Measurements from ENCODE around the gene PRCD. TPM values are rescaled to one million over a fixed set of nuclear protein-coding genes. Genes with fewer than 3 reads are reported as not detected.

Gene PRCD
- total RNA-seq, 2 experiments from 2014 or later, result not detected

DNA sequence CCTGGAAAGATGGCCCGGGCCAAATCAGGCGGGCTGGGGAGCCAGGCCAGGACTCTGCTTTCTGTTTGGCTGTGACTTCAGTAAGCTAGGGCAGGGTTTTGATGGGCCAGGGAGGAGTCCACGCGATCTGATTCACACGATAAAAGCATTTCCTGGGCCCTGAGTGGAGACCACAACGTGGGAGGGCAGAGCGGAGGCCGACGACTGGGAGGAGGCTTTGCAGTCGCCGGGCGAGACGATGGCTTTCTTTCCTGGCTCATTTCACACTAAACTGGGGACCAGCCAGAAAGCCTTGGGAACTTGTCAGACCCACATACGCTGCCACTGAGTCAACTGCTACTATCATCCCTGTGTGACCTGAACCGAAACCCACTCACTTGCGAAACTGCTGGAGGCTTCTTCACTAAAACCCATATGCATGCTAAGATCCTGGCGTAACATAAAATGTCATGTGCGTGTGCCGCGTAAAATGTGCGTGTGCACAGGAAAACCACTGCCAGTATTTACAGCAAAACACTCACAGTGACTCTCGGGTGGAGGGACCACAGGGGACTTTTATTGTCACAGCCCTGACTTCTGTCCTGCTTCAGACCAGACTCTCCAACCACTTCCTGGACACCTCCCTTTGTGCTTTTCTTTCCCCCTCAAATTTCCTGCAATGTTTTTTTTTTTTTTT is 24.4 kb upstream of the PRCD start:
- TF ChIP-seq, protein P1, sequence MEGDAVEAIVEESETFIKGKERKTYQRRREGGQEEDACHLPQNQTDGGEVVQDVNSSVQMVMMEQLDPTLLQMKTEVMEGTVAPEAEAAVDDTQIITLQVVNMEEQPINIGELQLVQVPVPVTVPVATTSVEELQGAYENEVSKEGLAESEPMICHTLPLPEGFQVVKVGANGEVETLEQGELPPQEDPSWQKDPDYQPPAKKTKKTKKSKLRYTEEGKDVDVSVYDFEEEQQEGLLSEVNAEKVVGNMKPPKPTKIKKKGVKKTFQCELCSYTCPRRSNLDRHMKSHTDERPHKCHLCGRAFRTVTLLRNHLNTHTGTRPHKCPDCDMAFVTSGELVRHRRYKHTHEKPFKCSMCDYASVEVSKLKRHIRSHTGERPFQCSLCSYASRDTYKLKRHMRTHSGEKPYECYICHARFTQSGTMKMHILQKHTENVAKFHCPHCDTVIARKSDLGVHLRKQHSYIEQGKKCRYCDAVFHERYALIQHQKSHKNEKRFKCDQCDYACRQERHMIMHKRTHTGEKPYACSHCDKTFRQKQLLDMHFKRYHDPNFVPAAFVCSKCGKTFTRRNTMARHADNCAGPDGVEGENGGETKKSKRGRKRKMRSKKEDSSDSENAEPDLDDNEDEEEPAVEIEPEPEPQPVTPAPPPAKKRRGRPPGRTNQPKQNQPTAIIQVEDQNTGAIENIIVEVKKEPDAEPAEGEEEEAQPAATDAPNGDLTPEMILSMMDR (IDR thresholded peaks at IDR 0.05), result no peak
- Histone ChIP-seq H3K4me1 (ENCODE audit: insufficient read depth, low read length) (peaks cover 86% of the 10 kb centered on the region), H3K27me3 (ENCODE audit: control insufficient read depth in 1 of 2, insufficient read depth in 2 of 2, low read length in 2 of 2) (no peaks in the 10 kb centered on the region), H3K27ac (ENCODE audit: low read depth in 1 of 2, low read length in 2 of 2) (peak overlapping the region; percentile 83 to 84), H3K36me3 (ENCODE audit: insufficient read depth, low read length) (no peaks in the 10 kb centered on the region), H3K4me3 (ENCODE audit: low read length) (peak overlapping the region; percentile 34), H3K9me3 (ENCODE audit: control insufficient read depth in 1 of 2, insufficient read depth in 1 of 2, low read length in 2 of 2) (no peaks in the 10 kb centered on the region)
- H3K27ac Mint-ChIP-seq, result peak overlapping the region; percentile 98
- intact Hi-C loops (cut with DNase I, micrococcal nuclease), result loop anchor here in 1 of 2 experiments (2.0 to 5.0 kb wide), 2 partner anchors 42 to 155 kb away; no protein-coding TSS in a partner anchor
- no peaks in the 10 kb centered on the region for H3K9me3 Mint-ChIP-seq
- no peaks in the 10 kb centered on the region for H3K36me3 Mint-ChIP-seq (ENCODE audit: low read depth)
- DNase-seq, result peak; percentile 71 to 98 (median 80)
- H3K4me3 Mint-ChIP-seq, result peak overlapping the region; percentile 78
- ATAC-seq (ENCODE audit: poor library complexity), result peak; percentile 82
- POLR2A ChIA-PET, result interaction anchor here (0.7 to 2.2 kb wide), 12 partner anchors 8 to 214 kb away, joined by 3 to 12 read pairs (median 5); partner anchors contain the start of genes RHBDF2, SPHK1 and UBE2O
- H3K4me1 Mint-ChIP-seq (ENCODE audit: low read depth), result peaks cover 37% of the 10 kb centered on the region
- H3K27me3 Mint-ChIP-seq, result no peaks in the 10 kb centered on the region
- CTCF ChIA-PET, result no interaction called here

DNA sequence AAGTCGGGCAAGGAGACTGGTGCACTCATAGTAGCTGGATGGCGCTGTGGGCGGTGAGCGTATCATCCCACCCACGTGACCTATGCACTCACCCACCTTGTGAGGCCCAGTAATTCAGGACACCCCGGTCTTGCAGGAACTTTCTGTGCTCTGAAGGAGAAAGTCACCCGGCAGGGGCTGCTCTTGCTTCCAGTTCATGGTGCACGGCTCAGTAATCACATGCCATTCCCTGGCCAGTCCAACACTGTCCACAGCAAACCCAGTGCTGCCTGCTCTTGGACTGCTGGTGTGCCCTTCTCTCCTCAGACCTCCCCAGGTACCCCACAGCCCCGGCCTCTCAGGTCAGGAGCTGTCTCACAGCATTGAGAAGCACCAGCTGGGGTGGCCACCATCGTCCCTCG is 22.2 kb upstream of the PRCD start:
- intact Hi-C loops (cut with DNase I, micrococcal nuclease), result loop anchor here in 1 of 2 experiments (5.0 kb wide), 1 partner anchor 40 kb away; no protein-coding TSS in a partner anchor
- Mint-ChIP-seq H3K27ac (peak overlapping the region; percentile 82), H3K4me3 (no peak overlapping the region), H3K4me1 (ENCODE audit: low read depth) (peaks cover 37% of the 10 kb centered on the region), H3K9me3 (no peaks in the 10 kb centered on the region), H3K27me3 (no peaks in the 10 kb centered on the region), H3K36me3 (ENCODE audit: low read depth) (no peaks in the 10 kb centered on the region)
- Histone ChIP-seq H3K27me3 (ENCODE audit: control insufficient read depth in 1 of 2, insufficient read depth in 2 of 2, low read length in 2 of 2) (no peaks in the 10 kb centered on the region), H3K4me1 (ENCODE audit: insufficient read depth, low read length) (peaks cover 67% of the 10 kb centered on the region), H3K27ac (ENCODE audit: low read depth in 1 of 2, low read length in 2 of 2) (peak overlapping the region in 1 of 2 donors; percentile 44), H3K4me3 (ENCODE audit: low read length) (no peak overlapping the region), H3K9me3 (ENCODE audit: control insufficient read depth in 1 of 2, insufficient read depth in 1 of 2, low read length in 2 of 2) (no peaks in the 10 kb centered on the region), H3K36me3 (ENCODE audit: insufficient read depth, low read length) (no peaks in the 10 kb centered on the region)
- no peak for ATAC-seq (ENCODE audit: poor library complexity)
- TF ChIP-seq, protein P1 (IDR thresholded peaks at IDR 0.05), result no peak
- DNase-seq, result peak in 1 of 14 experiments; percentile 47
- CTCF ChIA-PET, result interaction anchor here (1.6 kb wide), 1 partner anchor 106 kb away, joined by 5 read pairs; no protein-coding TSS in a partner anchor
- POLR2A ChIA-PET, result interaction anchor here (0.6 kb wide), 1 partner anchor 42 kb away, joined by 3 read pairs; no protein-coding TSS in a partner anchor

DNA sequence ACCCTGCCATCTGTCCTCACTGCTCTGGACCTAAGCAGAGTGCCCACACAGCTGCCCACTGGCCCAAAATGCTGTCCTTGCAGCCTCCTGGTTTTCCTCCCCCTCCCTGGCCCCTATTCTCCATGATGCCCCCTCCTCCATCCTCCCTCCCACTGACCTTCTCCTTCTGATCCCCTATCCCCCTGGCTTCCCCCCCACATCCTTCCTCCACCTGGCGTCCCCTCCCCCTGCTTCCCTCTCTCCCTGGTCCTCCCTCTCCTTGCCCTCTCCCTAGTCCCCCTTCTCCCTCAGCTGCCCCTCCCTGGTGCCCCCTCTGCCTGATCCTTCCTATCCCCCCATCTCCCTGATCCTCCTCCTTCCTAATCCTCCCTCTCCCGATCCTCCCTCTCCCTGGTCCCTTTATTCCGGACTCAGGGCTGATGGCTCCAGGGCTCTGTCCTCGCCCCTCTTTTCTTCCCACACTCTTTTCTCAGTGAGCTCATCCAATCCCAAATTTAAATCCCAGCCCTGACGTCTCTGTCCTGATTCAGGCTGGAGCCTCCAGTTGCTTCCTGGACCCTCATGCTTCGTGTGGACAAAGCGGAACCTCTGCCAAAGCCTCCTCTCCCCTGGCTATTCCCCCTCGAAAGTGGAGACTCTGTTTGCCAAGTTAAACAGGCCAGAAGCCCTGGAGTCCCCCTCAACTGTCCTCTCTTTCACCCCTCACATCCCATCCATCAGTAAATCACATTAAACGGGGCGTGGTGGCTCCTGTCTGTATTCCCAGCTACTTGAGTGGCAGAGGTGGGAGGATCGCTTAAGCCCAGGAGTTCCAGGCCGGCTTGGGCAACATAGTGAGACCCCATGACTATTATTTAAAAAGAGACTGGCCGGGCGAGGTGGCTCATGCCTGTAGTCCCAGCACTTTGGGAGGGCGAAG is 20.5 kb upstream of the PRCD start:
- H3K9me3 Mint-ChIP-seq, result no peaks in the 10 kb centered on the region
- H3K4me3 Mint-ChIP-seq, result no peak overlapping the region
- no peak overlapping the region for H3K27ac ChIP-seq (ENCODE audit: low read depth in 1 of 2, low read length in 2 of 2)
- no peaks in the 10 kb centered on the region for H3K27me3 Mint-ChIP-seq
- H3K27me3 ChIP-seq (ENCODE audit: control insufficient read depth in 1 of 2, insufficient read depth in 2 of 2, low read length in 2 of 2), result no peaks in the 10 kb centered on the region
- H3K4me1 Mint-ChIP-seq (ENCODE audit: low read depth), result peaks cover 36% of the 10 kb centered on the region
- no peaks in the 10 kb centered on the region for H3K36me3 Mint-ChIP-seq (ENCODE audit: low read depth)
- no peaks in the 10 kb centered on the region for H3K9me3 ChIP-seq (ENCODE audit: control insufficient read depth in 1 of 2, insufficient read depth in 1 of 2, low read length in 2 of 2)
- ATAC-seq (ENCODE audit: poor library complexity) (no peak), DNase-seq (no peak)
- TF ChIP-seq, protein P1 (IDR thresholded peaks at IDR 0.05), result no peak
- no peaks in the 10 kb centered on the region for H3K36me3 ChIP-seq (ENCODE audit: insufficient read depth, low read length)
- intact Hi-C loops (cut with DNase I, micrococcal nuclease), result loop anchor here in 1 of 2 experiments (5.0 kb wide), 1 partner anchor 38 kb away; no protein-coding TSS in a partner anchor
- peaks cover 61% of the 10 kb centered on the region for H3K4me1 ChIP-seq (ENCODE audit: insufficient read depth, low read length)
- no peak overlapping the region for H3K4me3 ChIP-seq (ENCODE audit: low read length)
- peak overlapping the region; percentile 39 for H3K27ac Mint-ChIP-seq
- CTCF ChIA-PET, result interaction anchor here (0.7 to 1.6 kb wide), 2 partner anchors 105 to 756 kb away, joined by 3 to 5 read pairs; no protein-coding TSS in a partner anchor
- POLR2A ChIA-PET, result no interaction called here

Data from CD4-positive, alpha-beta T cell (primary cell).